ENCODE measurements around the gene ELP2.

ELP2 gene

GRCh38 chr18:36132756-36133155 lies 3.1 kb downstream of the ELP2 start (continued):
- TF ChIP-seq ZNF266 (tag by site-specific recombination; IDR thresholded peaks at IDR 0.05; ENCODE audit: low read depth) (no peak), ZBTB17 (tag by site-specific recombination; IDR thresholded peaks at IDR 0.05) (peak; percentile 47; the same call in 1 of the 2 replicates)
- TF ChIP-seq, protein P1, sequence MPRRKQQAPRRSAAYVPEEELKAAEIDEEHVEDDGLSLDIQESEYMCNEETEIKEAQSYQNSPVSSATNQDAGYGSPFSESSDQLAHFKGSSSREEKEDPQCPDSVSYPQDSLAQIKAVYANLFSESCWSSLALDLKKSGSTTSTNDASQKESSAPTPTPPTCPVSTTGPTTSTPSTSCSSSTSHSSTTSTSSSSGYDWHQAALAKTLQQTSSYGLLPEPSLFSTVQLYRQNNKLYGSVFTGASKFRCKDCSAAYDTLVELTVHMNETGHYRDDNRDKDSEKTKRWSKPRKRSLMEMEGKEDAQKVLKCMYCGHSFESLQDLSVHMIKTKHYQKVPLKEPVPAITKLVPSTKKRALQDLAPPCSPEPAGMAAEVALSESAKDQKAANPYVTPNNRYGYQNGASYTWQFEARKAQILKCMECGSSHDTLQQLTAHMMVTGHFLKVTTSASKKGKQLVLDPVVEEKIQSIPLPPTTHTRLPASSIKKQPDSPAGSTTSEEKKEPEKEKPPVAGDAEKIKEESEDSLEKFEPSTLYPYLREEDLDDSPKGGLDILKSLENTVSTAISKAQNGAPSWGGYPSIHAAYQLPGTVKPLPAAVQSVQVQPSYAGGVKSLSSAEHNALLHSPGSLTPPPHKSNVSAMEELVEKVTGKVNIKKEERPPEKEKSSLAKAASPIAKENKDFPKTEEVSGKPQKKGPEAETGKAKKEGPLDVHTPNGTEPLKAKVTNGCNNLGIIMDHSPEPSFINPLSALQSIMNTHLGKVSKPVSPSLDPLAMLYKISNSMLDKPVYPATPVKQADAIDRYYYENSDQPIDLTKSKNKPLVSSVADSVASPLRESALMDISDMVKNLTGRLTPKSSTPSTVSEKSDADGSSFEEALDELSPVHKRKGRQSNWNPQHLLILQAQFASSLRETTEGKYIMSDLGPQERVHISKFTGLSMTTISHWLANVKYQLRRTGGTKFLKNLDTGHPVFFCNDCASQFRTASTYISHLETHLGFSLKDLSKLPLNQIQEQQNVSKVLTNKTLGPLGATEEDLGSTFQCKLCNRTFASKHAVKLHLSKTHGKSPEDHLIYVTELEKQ (tag by site-specific recombination; IDR thresholded peaks at IDR 0.05; ENCODE audit: borderline replicate concordance) = no peak

DNA sequence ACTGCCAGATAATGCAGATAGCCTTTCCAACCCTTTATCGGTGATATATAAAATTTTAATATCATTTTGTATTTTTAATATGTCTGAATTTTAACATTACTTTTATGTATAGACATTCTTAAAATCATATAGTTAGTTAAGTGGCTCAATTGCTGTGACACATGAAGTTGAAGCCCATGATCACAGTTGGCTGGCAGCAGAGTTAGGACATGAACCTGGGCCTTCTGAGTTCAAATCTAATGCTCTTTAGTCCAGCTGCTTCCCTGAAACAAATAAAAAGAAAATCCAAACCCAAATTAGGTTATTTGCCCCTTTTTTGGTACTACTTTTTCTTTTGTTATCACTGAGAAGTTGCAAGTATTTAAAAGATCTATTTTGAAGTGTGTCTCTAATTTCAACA lies 5.6 kb downstream of the ELP2 start:
- H3K36me3 ChIP-seq (ENCODE audit: control insufficient read depth in 2 of 2, insufficient read depth in 1 of 2, low read length in 2 of 2) = peaks cover 16 to 48% of the 10 kb centered on the region in 2 experiments
- H3K4me3 ChIP-seq (ENCODE audit: low read depth, low read length) = no peak overlapping the region
- no peak for TF ChIP-seq EGR2 (tag by site-specific recombination; IDR thresholded peaks at IDR 0.05; ENCODE audit: low read depth)
- TF ChIP-seq ZNF10 (tag by site-specific recombination; IDR thresholded peaks at IDR 0.05) = no peak
- TF ChIP-seq, protein P2, sequence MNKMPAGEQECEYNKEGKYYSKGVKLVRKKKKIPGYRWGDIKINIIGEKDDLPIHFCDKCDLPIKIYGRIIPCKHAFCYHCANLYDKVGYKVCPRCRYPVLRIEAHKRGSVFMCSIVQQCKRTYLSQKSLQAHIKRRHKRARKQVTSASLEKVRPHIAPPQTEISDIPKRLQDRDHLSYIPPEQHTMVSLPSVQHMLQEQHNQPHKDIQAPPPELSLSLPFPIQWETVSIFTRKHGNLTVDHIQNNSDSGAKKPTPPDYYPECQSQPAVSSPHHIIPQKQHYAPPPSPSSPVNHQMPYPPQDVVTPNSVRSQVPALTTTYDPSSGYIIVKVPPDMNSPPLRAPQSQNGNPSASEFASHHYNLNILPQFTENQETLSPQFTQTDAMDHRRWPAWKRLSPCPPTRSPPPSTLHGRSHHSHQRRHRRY (tag by site-specific recombination; IDR thresholded peaks at IDR 0.05) = no peak
- TF ChIP-seq, protein P3, sequence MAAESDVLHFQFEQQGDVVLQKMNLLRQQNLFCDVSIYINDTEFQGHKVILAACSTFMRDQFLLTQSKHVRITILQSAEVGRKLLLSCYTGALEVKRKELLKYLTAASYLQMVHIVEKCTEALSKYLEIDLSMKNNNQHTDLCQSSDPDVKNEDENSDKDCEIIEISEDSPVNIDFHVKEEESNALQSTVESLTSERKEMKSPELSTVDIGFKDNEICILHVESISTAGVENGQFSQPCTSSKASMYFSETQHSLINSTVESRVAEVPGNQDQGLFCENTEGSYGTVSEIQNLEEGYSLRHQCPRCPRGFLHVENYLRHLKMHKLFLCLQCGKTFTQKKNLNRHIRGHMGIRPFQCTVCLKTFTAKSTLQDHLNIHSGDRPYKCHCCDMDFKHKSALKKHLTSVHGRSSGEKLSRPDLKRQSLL (tag by site-specific recombination; IDR thresholded peaks at IDR 0.05) = no peak
- TF ChIP-seq ZXDB (tag by site-specific recombination; IDR thresholded peaks at IDR 0.05) = no peak
- TF ChIP-seq ZNF621 (tag by site-specific recombination; IDR thresholded peaks at IDR 0.05) = no peak
- TF ChIP-seq, protein P4, sequence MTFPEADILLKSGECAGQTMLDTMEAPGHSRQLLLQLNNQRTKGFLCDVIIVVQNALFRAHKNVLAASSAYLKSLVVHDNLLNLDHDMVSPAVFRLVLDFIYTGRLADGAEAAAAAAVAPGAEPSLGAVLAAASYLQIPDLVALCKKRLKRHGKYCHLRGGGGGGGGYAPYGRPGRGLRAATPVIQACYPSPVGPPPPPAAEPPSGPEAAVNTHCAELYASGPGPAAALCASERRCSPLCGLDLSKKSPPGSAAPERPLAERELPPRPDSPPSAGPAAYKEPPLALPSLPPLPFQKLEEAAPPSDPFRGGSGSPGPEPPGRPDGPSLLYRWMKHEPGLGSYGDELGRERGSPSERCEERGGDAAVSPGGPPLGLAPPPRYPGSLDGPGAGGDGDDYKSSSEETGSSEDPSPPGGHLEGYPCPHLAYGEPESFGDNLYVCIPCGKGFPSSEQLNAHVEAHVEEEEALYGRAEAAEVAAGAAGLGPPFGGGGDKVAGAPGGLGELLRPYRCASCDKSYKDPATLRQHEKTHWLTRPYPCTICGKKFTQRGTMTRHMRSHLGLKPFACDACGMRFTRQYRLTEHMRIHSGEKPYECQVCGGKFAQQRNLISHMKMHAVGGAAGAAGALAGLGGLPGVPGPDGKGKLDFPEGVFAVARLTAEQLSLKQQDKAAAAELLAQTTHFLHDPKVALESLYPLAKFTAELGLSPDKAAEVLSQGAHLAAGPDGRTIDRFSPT (tag by site-specific recombination; IDR thresholded peaks at IDR 0.05) = no peak
- no peak for TF ChIP-seq ZBTB7A (tag by site-specific recombination; IDR thresholded peaks at IDR 0.05; ENCODE audit: low read depth)
- no peak for TF ChIP-seq ZNF311 (tag by site-specific recombination; IDR thresholded peaks at IDR 0.05; ENCODE audit: borderline replicate concordance)
- CTCF ChIA-PET = no interaction called here
- H3K27ac ChIP-seq (ENCODE audit: extremely low read depth, low read depth, low read length) = no peak overlapping the region
- no peaks in the 10 kb centered on the region for H3K9me3 ChIP-seq (ENCODE audit: control insufficient read depth, insufficient read depth, low read depth, low read length)
- POLR2A ChIA-PET = no interaction called here
- H3K4me1 ChIP-seq (ENCODE audit: control insufficient read depth, insufficient read depth, low read length) = no peaks in the 10 kb centered on the region; the same call in 1 of the 2 replicates

GRCh38 chr18:36139245-36139644 lies 9.5 kb downstream of the ELP2 start:
- POLR2A ChIA-PET = interaction anchor here (1.0 kb wide), 1 partner anchor 10 kb away, joined by 6 read pairs; the partner anchor contains the start of genes ELP2 and SLC39A6
- CTCF ChIA-PET = interaction anchor here (0.7 to 1.3 kb wide), 2 partner anchors 122 to 667 kb away, joined by 3 to 5 read pairs; no protein-coding TSS in a partner anchor
- Histone ChIP-seq H3K36me3 (ENCODE audit: control insufficient read depth in 2 of 2, insufficient read depth in 1 of 2, low read length in 2 of 2) (peaks cover 31 to 82% of the 10 kb centered on the region in 2 experiments), H3K9me3 (ENCODE audit: control insufficient read depth, insufficient read depth, low read depth, low read length) (no peaks in the 10 kb centered on the region), H3K27ac (ENCODE audit: extremely low read depth, low read depth, low read length) (no peak overlapping the region), H3K4me1 (ENCODE audit: control insufficient read depth, insufficient read depth, low read length) (no peaks in the 10 kb centered on the region), H3K4me3 (ENCODE audit: low read depth, low read length) (no peak overlapping the region)
- TF ChIP-seq, protein P5, sequence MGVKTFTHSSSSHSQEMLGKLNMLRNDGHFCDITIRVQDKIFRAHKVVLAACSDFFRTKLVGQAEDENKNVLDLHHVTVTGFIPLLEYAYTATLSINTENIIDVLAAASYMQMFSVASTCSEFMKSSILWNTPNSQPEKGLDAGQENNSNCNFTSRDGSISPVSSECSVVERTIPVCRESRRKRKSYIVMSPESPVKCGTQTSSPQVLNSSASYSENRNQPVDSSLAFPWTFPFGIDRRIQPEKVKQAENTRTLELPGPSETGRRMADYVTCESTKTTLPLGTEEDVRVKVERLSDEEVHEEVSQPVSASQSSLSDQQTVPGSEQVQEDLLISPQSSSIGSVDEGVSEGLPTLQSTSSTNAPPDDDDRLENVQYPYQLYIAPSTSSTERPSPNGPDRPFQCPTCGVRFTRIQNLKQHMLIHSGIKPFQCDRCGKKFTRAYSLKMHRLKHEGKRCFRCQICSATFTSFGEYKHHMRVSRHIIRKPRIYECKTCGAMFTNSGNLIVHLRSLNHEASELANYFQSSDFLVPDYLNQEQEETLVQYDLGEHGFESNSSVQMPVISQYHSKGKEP (tag by site-specific recombination; IDR thresholded peaks at IDR 0.05) = 0 out of 2 replicates have a peak, but pooled peaks have one; percentile 19
- no peak for TF ChIP-seq ZNF169 (tag by site-specific recombination; IDR thresholded peaks at IDR 0.05)
